Endothelial cell of umbilical vein (primary cell): ENCODE results near the gene KCNJ5. TPM values are rescaled to one million over a fixed set of nuclear protein-coding genes. Genes with fewer than 3 reads are reported as not detected.

Experiments
- BruUV-seq: library from RNA; stranded (reverse); fragments of 400-500 nt; replicated peaks from 2 replicates; lab custom pipeline; 2021; lab: Mats Ljungman, UMichigan
- CTCF ChIA-PET: fragments of 300-600, 350-600 bp; sonication (Branson Sonifier 250); formaldehyde crosslinking; loops from one replicate; lab custom pipeline; 2021; ENCODE audit warnings: antibody characterized with exemption, inconsistent platforms; lab: Charles Lee
- POLR2A ChIA-PET: fragments of 300-600, 350-600 bp; sonication (Branson Sonifier 250); formaldehyde crosslinking; loops from one replicate; lab custom pipeline; 2021; ENCODE audit warnings: antibody characterized with exemption, inconsistent platforms; lab: Charles Lee
- DNase-seq: peaks from one replicate; pipeline ENCODE4 v3.0.0-alpha.2; 2011; ENCODE audit warnings: low read depth, low spot score
- FAIRE-seq: peaks from 2 replicates; lab custom pipeline; 2011; peaks lifted over from hg19 to GRCh38; lab: Jason Lieb, UNC
- H2AFZ ChIP-seq: 2 replicates; pipeline ENCODE4 v1.6.0; 2012; ENCODE audit warnings: low read depth, low read length, control low read depth, inconsistent platforms
- H3K27ac ChIP-seq: 2 replicates; pipeline ENCODE4 v1.5.1; 2011; ENCODE audit warnings: low read depth, mild to moderate bottlenecking, control low read depth, low read length, moderate library complexity; ENCODE audit not compliant: insufficient read depth
- H3K27me3 ChIP-seq, 2 experiments: 2 replicates each; pipeline versions ENCODE4 v1.6.0 to v1.6.1; 2011; ENCODE audit warnings: low read length in 2 of 2, mixed read lengths in 1 of 2; ENCODE audit not compliant: control insufficient read depth in 2 of 2, insufficient read depth in 2 of 2
- H3K36me3 ChIP-seq, 2 experiments: 2 replicates in 1 of 2; 3 replicates in 1 of 2; pipeline ENCODE4 v1.5.1; 2011; ENCODE audit warnings: low read length in 2 of 2, mild to moderate bottlenecking in 1 of 2, moderate library complexity in 1 of 2; ENCODE audit not compliant: control insufficient read depth in 2 of 2, insufficient read depth in 2 of 2; ENCODE audit errors: extremely low read depth in 1 of 2
- H3K4me1 ChIP-seq: 3 replicates; pipeline ENCODE4 v1.5.1; 2011; ENCODE audit warnings: mild to moderate bottlenecking, low read length; ENCODE audit not compliant: control insufficient read depth, insufficient read depth; ENCODE audit errors: extremely low read depth
- H3K4me2 ChIP-seq: 2 replicates; pipeline ENCODE4 v1.6.1; 2011; ENCODE audit warnings: low read length, control low read depth, mixed read lengths; ENCODE audit not compliant: insufficient read depth
- H3K4me3 ChIP-seq, 3 experiments: fragments of 200-600 bp in 1 of 3; sonication (generic), shearing (Covaris generic) in 1 of 3; replicated peaks in 1 of 3; 2 replicates each; pipeline ENCODE4 v1.5.1; 2011 to 2016; ENCODE audit warnings: control low read depth in 3 of 3, low read length in 3 of 3, mild to moderate bottlenecking in 2 of 3, inconsistent platforms in 1 of 3, low read depth in 1 of 3, moderate library complexity in 1 of 3; ENCODE audit not compliant: insufficient read depth in 1 of 3
- H3K79me2 ChIP-seq: 2 replicates; pipeline ENCODE4 v1.6.0; 2012; ENCODE audit warnings: low read length, inconsistent platforms; ENCODE audit not compliant: control insufficient read depth, insufficient read depth
- H3K9ac ChIP-seq: replicated peaks from 2 replicates; pipeline ENCODE3; 2011; ENCODE audit warnings: low read length, control low read depth; ENCODE audit not compliant: insufficient read depth; ENCODE audit errors: extremely low read depth
- H3K9me1 ChIP-seq: replicated peaks from 3 replicates; pipeline ENCODE4 v1.6.0; 2011; ENCODE audit warnings: mild to moderate bottlenecking, low read length; ENCODE audit not compliant: control insufficient read depth, insufficient read depth; ENCODE audit errors: extremely low read depth
- H3K9me3 ChIP-seq: replicated peaks from 2 replicates; pipeline ENCODE4 v1.5.1; 2012; ENCODE audit warnings: low read length, inconsistent platforms; ENCODE audit not compliant: control insufficient read depth, insufficient read depth
- H4K20me1 ChIP-seq: replicated peaks from 2 replicates; pipeline ENCODE3; 2011; ENCODE audit warnings: mild to moderate bottlenecking, low read length; ENCODE audit not compliant: control insufficient read depth, insufficient read depth; ENCODE audit errors: extremely low read depth
- EZH2 ChIP-seq: IDR thresholded peaks from 2 replicates; pipeline ENCODE4 v1.6.1; 2012; ENCODE audit warnings: borderline replicate concordance, low read depth, mild to moderate bottlenecking, moderate library complexity, low read length, inconsistent platforms; ENCODE audit not compliant: severe bottlenecking
- FOS ChIP-seq: IDR thresholded peaks from 2 replicates; pipeline ENCODE4 v1.6.1; 2011; ENCODE audit warnings: mild to moderate bottlenecking, low read length, moderate library complexity, borderline replicate concordance; ENCODE audit not compliant: insufficient read depth
- GATA2 ChIP-seq: IDR thresholded peaks from 2 replicates; pipeline ENCODE4 v1.7.0; 2011; ENCODE audit warnings: low read depth, mild to moderate bottlenecking, moderate library complexity, mixed read lengths, low read length; ENCODE audit not compliant: insufficient read length, insufficient read depth
- JUN ChIP-seq: IDR thresholded peaks from 2 replicates; pipeline ENCODE4 v1.6.1; 2011; ENCODE audit warnings: borderline replicate concordance, low read depth; ENCODE audit not compliant: insufficient read length, insufficient read depth
- MAX ChIP-seq: IDR thresholded peaks from 2 replicates; pipeline ENCODE4 v1.6.1; 2011; ENCODE audit not compliant: insufficient read depth, insufficient read length
- MYC ChIP-seq: IDR thresholded peaks from one replicate; pipeline ENCODE4 v1.6.1; 2011; ENCODE audit warnings: mild to moderate bottlenecking, low read depth, low read length
- POLR2A ChIP-seq: IDR thresholded peaks from 2 replicates; pipeline ENCODE4 v1.6.1; 2012; ENCODE audit warnings: low read depth, mild to moderate bottlenecking, control low read depth, low read length
- POLR2AphosphoS5 ChIP-seq: IDR thresholded peaks from 2 replicates; pipeline ENCODE4 v1.6.1; 2012; ENCODE audit warnings: low read depth, mild to moderate bottlenecking, control low read depth, low read length, moderate library complexity; ENCODE audit not compliant: insufficient read depth
- dilution Hi-C: fragments of 300-500 bp; cut with MboI; formaldehyde crosslinking; loops from one replicate; pipeline ENCODE4 v1.15.0; 2019; ENCODE audit warnings: low sequenced_read_pairs; ENCODE audit not compliant: extremely low pct_ligation_motif_present
- intact Hi-C: fragments of 100-400 bp; cut with micrococcal nuclease; formaldehyde crosslinking; loops from one replicate; pipeline ENCODE4 v1.10.0; 2022
- polyA plus RNA-seq, 4 experiments: library from polyadenylated mRNA; depleted of rRNA in 3 of 4; stranded (reverse) in 3 of 4; unstranded in 1 of 4; fragments of >200 nt; gene quantifications; 2 replicates each; pipeline versions ENCODE4 v1.2.1 to v1.2.3, GENCODE V29; 2011 to 2012; ENCODE audit warnings: missing spikeins in 1 of 4
- total RNA-seq: library from RNA; stranded (reverse); gene quantifications from 2 replicates; pipeline ENCODE4 v1.2.3, GENCODE V29; 2021

KCNJ5 gene
- total and polyA plus RNA-seq, 2 donors (not counting 3 experiments of a cell fraction or from before 2014, with no cell fraction given) = 0.13 TPM; not detected in 1

DNA sequence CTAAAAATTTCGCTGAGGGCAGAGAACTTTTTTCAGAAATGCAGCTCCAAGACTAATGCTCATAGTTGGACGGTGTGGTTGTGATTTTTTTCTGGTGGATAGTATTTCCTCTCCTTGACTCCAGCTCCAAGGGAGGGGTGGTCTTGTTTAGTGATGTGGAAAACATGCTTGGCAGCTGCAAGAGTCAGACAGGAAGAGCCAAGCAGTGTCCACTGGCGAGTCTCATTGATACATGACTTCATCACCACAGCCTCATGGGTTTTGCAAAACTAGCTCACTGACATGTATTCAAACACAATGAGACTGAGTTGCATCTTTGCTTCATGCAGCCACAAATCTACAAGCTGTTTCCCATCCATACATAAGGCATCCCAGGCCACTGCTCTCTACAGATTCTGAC, 16.7 kb upstream of the KCNJ5 start:
- Histone ChIP-seq H3K4me3 (no peak overlapping the region), H3K27me3 (peaks cover 31 to 38% of the 10 kb centered on the region in 2 experiments), H3K9me3 (no peaks in the 10 kb centered on the region), H3K36me3 (no peaks in the 10 kb centered on the region), H3K79me2 (no peaks in the 10 kb centered on the region), H3K9me1 (no peaks in the 10 kb centered on the region), H3K9ac (no peak overlapping the region), H3K27ac (no peak overlapping the region), H3K4me1 (no peaks in the 10 kb centered on the region), H3K4me2 (no peak overlapping the region), H4K20me1 (no peaks in the 10 kb centered on the region), H2AFZ (no peak overlapping the region)
- TF ChIP-seq POLR2A = no peak
- ChIA-PET POLR2A (no interaction called here), CTCF (interaction anchor here (2.0 to 2.9 kb wide), 2 partner anchors 11 to 82 kb away, joined by 10 to 14 read pairs; no protein-coding TSS in a partner anchor)
- DNase-seq = no peak
- FAIRE-seq = no peak
- BruUV-seq = no TSS peak
- intact Hi-C loops (no loop called here), dilution Hi-C loops (no loop called here)

DNA sequence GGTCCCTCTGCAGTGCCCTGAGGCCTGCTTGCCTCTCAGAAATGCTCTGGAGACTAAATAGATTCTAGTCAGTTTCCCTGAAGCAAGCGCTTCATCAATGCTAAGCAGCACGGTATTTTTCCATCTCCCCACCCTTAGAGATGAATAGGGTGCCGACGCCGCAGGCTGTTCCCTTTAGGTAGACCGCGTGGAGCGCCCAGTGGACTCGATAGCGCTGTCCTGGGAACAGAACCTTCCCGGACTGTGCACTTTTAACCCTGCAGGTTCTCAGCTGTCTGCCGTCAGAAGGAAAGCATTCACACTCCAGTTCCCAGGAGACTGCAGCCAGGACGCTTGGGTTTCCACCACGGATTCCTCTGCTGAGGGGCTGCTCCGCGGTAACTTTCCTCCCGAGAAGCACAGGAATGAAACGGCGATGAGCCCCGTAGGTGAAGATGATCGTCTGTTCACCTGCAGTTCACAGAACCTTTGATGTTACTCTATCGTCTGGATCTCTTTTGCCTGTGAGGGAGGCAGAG, 15.0 kb upstream of the KCNJ5 start:
- intact Hi-C loops = no loop called here
- dilution Hi-C loops = no loop called here
- Histone ChIP-seq H3K27me3 (peaks cover 33 to 35% of the 10 kb centered on the region in 2 experiments), H4K20me1 (no peaks in the 10 kb centered on the region), H3K9me1 (no peaks in the 10 kb centered on the region), H3K79me2 (no peaks in the 10 kb centered on the region), H2AFZ (no peak overlapping the region), H3K9me3 (no peaks in the 10 kb centered on the region), H3K27ac (no peak overlapping the region), H3K9ac (no peak overlapping the region), H3K4me3 (no peak overlapping the region), H3K4me2 (no peak overlapping the region), H3K36me3 (no peaks in the 10 kb centered on the region), H3K4me1 (no peaks in the 10 kb centered on the region)
- TF ChIP-seq EZH2 = no peak
- no peak for TF ChIP-seq POLR2AphosphoS5
- TF ChIP-seq JUN = no peak
- TF ChIP-seq MYC = no peak
- TF ChIP-seq FOS = no peak
- TF ChIP-seq GATA2 = no peak
- no peak for TF ChIP-seq MAX
- ChIA-PET CTCF (interaction anchor here (0.7 to 2.9 kb wide), 3 partner anchors 8 to 80 kb away, joined by 3 to 14 read pairs (median 5); no protein-coding TSS in a partner anchor), POLR2A (no interaction called here)
- FAIRE-seq (no peak), DNase-seq (no peak)
- BruUV-seq = no TSS peak
